Activated CD8-positive, alpha-beta memory T cell treated with anti-CD3 and anti-CD28 coated beads, Interleukin-2, amount 50 U/mL, for 24 hours (primary cell): Measurements from ENCODE around the gene HEMGN.

Source experiments
- DNase-seq: peaks from one replicate; pipeline ENCODE4 v3.0.0-alpha.2; 2020; ENCODE audit errors: extremely low read depth

HEMGN gene

DNA sequence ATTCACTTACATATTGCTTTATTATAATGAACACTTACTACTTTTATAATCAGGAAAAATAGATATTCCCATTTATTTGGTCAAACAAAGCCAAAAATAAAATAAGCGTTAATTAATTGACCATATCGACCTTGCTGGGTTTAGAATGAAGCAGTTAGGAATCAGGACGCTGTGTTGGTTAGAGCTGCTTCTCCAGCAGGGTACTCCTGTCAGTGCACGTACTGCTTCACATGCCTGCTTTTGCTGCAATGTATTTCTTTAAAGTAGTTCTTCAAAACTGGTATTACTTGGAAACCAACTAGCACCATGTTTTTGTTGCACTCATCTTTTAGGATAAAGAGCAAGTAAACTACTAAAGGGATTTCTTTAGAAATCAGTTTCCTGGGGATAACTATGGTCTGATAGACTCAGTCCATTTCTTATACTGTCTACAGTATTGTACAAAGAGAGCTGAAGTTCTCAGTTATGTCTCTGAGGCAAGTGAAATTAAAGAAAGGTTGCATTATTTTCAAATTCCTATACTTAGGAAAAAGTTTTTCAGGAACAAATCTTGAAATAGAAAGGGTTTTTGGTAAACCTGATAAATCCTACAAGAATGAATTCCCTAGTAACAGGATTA lies 8.9 kb downstream of the HEMGN start:
- DNase-seq: no peak

DNA sequence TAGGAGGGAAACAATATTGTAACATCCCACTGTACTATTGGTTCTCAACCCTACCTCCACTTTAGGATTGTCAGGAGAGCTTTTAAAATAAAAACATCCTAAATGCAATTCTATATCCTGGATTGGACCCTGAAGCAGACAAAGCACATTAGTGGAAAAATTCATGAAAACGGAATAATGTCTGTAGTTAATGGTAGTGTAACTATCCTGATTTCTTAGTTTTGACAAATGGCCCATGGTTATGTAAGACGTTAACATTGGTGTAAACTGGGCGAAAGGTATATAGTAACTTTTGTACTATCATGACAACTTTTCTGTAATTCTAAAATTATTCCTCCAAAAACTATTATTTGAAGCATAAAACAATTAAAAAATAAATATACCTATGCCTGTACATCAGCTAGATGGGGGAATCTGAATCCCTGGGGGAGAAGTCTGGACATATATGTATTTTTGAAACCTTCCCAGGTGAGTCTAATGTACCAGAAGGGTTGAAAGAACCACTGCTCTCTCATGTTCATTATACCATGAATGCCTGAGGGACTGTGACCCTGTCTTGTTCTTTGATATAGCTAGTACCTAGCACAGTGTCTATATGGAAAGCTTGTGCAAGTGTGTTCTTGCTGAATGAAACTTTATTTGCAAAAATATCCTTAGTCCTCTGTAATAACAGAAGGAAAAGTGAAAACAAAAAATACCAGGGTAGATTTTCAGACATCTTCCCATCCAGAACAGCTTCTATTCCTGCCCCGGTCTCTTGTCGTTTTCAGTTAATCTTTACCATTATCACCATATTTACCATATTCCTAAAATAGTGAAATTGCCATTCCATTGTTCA lies 12.3 kb downstream of the HEMGN start:
- no peak for DNase-seq

DNA sequence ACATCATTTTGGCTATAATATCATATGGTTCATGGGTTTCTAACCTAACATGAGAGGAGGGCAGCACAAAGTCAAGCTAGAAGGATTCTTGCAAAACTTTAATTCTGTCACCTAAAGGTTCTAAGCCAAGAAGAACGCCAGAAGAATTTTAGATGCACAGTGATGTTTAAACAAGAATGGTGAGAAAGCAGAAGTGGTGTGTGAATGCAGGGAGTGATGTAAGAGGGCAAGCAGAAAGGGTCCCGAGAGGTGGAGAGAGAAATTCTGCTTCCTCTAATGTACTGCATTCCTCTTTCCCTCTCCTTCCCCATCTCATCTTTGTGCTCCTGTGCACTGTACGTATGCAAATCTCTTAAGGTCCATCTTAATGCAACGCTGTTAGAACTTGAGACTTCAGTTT lies 13.6 kb downstream of the HEMGN start:
- no peak for DNase-seq

DNA sequence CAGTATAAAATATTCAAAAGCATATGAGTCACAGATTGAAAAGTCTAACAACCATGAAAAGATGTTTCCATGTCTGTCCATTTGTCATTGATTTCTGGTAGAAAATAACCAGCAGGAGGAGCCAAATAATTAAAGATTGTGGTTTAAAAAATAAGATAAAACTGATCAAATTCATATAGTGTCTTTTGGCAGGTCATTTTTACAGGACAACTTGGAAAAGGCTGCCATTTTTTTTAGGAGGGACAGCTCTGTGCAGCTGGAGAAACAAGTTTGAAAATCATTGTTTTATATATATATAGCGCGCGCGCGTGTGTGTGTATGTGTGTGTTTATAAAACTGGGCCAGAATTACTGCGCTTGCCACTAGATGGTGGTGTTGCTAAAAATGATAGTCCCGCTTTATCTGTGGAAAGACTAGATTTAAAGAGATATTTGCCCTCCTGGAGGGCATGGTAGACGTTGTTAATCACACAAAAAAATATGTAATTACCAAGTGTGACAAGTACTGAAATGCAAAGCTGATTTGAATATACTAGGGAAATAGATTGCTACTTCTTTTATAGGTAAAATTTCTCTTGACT lies 14.4 kb downstream of the HEMGN start:
- DNase-seq: peak; percentile 43

DNA sequence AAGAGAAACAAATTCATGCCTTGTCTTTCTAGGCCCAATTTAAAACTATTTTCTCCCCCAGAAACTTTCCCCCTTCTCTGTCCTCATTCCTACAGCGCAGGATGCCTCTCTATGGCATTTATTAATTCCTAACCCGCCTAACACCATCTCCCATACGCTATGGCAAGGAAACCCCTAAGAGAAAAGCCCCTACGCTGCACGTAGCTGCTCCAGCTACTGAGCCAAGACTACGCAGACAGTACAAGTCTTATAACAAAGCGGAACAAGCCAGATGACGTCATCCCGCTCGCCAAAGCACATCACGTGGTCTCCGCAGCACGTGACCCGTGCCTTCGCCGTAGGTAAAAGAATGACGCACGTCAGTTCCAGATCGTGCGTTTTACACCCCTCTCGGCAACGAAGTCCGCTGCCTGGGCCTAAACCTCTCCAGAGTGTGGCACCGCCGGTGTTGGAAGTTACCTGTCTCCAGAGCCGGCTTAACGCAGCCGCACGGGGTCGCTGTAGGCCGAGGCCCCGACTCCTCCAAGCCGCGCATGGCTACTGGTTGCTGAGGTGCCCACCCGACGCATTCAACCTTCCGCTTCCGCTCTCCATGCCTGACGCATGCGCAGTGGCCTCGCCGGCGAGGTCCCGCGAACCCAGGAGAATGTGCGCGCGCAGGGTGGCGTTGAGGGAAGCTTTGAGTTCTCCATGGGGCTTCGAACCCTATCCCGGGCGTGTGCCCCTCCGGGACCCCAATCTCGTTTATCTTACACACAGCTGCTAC lies 15.8 kb downstream of the HEMGN start, which contains the start of gene TRMO:
TSS of gene TRMO (minus strand) at position 542 of the 766 bp plus-strand sequence. CDS start at position 535, 7 bp downstream.
- peak; percentile 96 for DNase-seq

DNA sequence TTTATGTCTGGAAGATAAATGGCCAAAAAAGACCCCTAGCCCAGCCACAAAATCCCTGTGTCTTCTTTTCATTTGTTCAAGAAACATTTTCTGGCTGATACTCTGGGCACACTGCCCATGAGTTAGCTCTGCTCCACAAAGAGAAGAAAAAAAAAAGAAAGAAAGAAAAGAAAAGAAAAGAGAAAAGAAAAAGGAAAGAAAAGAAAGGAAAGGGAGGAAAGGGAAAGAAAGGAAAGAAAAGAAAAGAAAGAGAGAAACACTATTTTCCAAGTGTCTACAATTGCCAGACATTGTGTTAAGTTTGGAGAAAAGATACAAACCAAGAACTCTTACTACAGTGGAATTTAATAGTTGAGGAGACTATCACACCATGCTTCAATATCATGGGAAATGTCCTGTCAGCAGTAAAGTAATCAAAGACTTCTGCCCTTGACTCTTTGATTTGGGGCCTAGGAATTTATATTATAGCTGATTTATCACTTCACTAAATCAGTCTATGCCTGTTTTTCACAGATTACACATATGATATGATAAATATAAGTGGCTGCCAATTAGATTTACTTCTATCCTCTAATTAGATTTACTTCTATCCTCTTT lies 18.7 kb downstream of the HEMGN start:
- no peak for DNase-seq

DNA sequence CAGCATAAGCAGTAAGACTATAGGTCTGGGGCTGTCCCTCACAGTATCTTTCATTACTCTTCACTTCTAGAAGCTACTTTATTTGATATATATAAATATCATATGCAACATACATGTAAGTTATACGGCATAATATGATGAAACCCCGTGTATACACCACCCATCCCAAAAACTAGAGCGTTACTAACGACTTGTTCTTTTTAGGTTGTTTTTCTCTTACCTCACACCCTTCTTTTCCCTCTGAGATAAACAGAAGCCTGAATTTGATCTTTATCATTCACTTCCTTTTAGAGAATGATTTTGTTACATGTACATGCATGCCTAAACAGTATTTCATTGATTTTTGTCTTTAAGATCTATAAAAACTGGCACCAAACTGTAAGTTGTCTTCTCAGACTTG lies 19.4 kb downstream of the HEMGN start:
- DNase-seq: no peak

DNA sequence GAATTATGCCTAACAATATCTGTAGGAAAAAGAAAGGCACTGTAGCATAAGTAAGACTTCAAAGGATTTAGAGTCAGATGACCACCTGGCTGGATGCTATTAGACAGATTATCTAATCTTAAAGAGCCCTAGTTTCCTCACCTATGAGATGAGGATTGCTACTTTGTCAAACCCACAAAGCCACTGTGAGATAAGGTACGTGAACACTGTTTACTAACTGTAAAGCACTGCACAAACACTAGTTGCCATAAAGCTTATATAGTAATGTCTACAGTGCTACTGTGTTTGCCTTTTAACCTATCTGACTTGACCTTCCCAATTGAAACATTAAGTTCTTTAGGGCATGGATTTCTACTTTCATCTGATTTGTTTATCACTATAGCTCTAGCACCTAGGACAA lies 26.0 kb downstream of the HEMGN start:
- DNase-seq: no peak

DNA sequence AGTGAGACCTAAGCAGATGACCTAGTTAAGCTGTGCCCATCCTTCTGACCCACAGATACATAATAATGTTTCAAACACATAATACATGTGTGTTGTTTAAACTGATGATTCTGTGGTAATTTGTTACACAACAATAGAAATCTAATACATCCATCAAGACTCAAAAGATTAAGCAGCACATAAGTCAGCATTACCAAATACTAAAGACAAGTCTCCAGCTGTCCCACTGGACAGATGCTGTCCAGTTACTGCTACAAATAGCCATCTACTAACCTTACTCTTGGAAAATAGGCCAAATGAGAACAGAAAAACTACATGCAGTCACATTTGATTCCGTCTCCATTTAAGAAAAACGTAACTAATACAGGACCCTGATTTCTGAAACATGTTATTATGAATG lies 26.4 kb downstream of the HEMGN start:
- no peak for DNase-seq

DNA sequence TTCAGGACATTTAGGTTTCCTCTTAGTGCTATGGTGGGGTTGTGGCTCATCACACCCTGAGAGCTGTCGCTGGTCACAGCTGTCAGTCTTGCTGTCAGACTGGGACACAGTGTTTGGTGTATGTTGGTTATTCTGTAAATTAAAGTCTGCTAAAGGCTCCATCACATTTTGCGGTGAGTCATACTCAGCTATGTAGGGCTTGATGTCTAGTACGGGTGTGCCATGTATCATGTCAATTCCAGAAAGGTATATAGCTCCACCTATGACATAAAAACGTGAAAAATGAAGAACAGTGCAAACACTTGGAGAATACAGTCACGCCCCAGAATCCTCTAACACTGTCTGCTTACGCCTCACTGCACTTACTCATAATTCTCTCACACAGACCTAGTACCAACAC lies 27.6 kb downstream of the HEMGN start:
- DNase-seq: no peak

DNA sequence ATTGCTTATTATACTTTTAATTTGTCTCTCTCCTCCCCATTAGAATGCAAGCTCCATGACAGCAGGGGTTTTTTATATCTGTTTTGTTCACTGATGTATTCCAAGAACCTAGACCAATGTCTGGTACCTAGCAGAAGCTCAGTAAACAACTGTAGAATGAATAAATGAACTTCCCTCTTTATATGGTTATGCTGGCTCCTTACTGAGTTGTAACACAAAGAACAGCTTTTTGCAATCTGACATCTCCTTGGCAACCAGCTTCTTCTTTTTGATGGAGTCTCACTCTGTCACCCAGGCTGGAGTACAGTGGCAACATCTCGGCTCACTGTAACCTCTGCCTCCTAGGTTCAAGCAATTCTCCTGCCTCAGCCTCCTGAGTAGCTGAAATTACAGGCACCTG lies 29.3 kb downstream of the HEMGN start:
- DNase-seq: no peak

DNA sequence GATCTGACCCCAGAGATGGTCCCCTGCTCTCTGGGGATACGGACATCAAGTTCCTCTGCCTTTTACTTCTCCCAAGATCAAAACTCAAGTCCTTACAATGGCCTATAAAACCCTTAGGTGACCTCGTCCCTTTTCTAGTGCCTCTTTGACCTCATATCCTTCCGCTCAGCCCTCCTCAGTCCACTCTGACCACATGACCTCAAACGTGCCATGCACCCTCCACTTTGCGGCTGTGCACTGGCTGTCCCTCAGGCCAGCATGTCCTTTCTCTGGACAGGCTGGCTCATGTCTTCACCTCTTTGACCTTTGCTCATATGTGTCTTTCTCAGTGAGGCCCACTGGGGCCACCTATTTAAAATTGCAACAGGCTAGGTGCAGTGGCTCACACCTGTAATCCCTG lies 30.3 kb downstream of the HEMGN start:
- no peak for DNase-seq

DNA sequence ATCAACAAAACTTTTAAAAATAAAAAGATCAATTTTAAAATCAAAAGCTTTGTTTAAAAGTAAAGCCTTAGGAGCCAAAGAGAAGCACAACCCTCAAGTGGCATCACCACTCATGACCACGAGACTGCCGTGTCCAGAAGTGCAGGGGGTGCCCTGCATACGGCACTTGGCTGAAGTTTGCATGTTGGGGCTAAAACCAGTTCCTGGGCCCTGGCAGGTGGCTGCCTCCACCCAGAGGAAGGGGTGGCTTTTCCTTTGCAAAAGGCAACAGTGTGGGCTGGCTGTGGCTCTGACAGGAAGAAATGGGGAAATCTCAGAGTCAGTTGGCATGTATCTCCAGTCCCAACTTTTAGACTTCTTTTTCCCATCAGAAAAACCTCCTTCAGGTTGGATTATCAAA lies 30.9 kb downstream of the HEMGN start:
- DNase-seq: no peak

DNA sequence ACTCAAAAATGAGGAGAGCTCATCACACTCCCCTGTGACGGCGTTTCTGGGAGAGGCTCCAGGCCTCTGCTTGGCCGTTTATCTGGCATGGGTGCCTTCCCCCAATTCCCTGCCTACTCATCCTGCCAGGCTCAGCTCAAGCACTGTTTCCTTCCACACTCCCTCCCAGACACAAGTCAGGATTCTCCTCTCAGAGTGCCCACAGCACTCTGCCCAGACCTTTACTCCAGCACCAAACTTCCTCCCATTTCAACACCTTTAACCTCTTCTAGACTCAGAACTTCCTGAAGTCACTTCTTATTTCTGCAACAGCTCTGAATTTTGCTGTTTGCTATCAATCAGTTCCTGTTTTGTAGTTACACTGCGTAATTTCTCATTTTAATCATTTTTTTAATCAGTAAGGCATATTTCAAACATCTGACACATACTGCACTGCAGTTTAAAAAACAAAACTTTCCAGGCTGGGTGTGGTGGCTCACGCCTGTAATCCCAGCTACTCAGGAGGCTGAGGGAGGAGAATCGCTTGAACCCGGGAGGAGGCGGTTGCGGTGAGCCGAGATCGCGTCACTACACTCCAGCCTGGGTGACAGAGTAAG lies 31.6 kb downstream of the HEMGN start:
- no peak for DNase-seq

DNA sequence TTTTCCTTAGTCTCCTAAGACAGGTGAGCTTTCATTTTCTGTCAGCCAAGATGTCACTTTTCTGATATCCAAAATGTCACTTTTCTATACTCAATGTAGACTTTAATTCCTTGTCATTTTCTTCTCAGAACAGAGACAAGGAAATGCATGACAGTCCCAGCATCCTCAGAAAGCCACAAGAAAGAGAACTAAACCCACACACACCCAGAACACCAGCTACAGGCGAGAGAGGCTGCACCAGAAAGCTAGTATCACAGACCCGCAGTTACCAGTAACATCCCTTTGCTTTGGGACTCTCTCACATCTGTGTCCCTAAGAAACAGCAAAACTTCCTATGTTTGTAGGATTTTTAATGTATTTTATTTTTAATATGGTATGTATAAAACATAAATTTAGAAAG lies 32.7 kb downstream of the HEMGN start:
- no peak for DNase-seq

DNA sequence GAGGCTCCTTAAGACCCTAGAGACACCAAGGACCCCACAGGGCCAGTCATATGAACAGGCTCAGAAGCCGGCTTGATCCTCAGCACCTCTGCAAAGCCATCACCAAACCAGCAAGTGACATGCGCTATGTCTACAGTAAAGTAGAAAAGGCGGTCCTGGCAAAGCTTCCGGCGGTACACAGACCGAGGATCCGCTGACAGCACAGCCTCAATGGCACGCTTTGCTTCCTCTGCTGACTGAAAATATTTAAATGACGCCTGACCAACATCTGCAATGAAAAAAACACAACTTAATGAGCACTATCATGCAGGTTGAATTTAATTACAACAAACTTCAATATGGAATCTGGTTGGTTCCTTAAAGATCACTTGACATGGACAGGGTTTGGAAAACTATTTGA lies 33.2 kb downstream of the HEMGN start:
- DNase-seq: no peak

DNA sequence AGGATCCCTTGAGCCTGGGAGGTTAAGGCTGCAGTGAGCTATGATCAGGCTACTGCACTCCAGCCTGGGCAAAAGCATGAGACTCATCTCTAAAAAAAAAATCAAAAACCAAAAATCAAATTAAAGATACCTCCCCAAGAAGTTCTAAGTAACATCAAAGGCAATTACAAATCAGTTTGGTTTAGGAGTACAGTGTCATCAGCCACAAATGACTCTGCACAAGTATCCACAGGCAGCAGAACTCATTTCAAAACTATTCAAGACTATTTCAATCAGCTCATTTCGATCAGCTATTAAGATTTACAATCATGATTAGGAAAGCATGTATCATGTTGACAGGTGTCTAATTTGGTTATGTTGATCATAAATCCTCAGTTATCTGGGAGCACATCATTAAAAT lies 34.8 kb downstream of the HEMGN start:
- DNase-seq: no peak

DNA sequence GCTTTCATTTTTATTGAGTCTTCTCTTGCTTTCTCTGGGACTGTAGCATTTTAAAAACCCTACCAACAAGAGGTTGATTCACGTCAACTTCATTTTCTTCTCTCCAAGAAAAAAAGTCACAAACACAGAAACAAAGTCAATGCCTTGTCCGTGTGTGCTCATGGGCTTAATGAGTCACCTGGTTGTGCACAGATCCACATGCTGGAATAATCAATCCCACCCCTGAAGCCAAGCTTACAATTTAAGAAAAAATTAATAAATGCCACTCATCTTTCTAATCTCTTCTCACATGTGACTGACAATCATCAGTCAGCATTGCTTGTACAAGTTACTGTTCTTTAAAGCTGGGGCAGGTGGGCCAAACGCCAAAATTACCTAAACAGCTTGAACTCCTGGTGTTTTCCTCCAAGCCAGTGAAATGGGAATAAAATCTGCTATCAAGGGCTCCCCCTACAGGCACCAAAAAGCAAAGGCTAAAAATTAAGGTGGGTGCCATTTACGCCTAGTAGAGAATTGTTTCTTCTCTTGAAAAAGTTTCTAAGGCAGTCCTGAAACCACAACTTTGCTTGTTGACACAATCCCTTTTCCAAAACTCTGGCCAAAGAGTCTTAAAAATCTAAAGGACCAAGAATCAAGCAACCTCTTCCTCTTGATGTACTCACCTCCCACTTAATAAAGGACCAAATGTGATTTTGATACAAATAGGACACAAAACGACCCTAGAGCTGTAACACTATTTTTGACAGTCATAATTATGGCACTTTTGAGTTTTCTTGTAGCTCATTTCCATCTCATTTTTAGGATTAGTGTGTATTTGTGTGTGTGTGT lies 37.0 kb downstream of the HEMGN start:
- no peak for DNase-seq

DNA sequence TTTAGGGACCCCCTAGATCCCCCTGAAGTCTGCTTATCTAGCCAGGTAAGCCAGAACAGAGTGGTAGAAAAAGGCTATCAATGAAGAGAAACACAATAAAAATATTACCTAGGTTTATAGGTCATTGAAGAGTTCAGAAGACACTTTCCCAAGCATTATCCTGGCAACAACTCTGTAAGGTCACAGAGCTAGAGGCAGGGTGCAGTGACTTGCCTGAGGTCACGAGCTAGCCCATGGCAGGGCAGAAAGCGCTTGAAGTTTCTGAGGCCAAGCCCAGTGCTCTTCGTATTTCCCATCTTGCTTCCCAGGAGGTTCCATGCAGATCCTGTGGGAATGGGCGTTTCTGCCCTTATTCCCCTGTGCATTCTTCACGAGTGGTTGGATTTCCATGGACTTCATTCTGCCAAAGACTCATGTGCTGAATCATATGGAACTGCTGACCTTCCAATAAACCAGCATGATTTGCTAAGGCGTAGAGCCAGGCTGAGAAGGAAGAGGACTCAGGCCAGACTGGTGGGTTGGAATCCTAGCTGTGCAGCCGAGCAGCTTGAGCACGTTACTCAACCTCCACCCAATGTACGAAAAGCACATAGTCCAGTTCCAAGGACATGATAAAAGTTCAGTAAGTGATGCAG lies 37.8 kb downstream of the HEMGN start:
- no peak for DNase-seq

DNA sequence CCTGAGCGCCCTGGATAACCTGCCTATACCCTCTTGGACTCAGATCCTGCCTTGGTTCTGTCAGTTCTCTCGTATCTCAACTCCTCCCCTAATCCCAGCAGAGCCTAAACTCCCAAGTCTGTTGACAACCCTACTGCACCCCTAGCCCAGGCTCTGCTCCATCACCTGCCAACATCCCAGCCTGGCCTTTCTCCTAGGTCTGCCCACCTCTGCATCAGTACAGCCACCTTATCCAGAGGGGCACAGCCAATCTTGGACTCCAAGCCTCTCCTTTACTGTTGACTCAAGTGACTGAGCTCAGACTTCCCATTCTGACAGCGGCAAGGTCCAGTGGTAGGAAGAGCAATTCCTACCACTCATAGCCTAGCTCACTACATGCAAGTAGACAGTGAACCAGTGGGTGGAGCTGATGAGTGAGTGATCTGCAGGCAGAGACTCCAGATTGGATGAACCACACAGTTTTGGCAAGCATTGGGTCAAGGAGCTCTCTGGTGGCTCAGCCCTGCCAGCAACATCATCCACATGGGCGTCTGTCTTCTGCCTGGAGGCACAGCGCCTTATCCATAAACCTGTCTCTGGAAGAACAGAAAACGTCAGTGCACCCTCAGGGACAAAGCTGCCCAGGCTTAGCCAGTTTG lies 42.2 kb downstream of the HEMGN start:
- DNase-seq: no peak
